GM12892 (cell line): ENCODE results near the gene STX12.

Experiments used
- POLR2A ChIP-seq: IDR thresholded peaks from 2 replicates; pipeline ENCODE4 v1.6.1; 2011; ENCODE audit warnings: low read depth, low read length, control low read depth
- POLR2AphosphoS5 ChIP-seq: IDR thresholded peaks from 2 replicates; pipeline ENCODE4 v1.6.1; 2011; ENCODE audit warnings: low read depth, low read length, control low read depth

- no peak for TF ChIP-seq POLR2AphosphoS5
- TF ChIP-seq POLR2A, result no peak
Measured at GRCh38 chr1:27868556-27868931, 95.5 kb downstream of the STX12 start.
